Rectal smooth muscle tissue (tissue), 1 donor: ENCODE results near the gene STRA8.

Source experiments
- H3K27ac ChIP-seq: one replicate; pipeline ENCODE4 v1.7.0; 2013; ENCODE audit warnings: low read depth, low read length, inconsistent platforms
- H3K27me3 ChIP-seq: one replicate; pipeline ENCODE4 v1.7.0; 2013; ENCODE audit warnings: low read length; ENCODE audit not compliant: control insufficient read depth, insufficient read depth
- H3K36me3 ChIP-seq: one replicate; pipeline ENCODE4 v1.7.0; 2013; ENCODE audit warnings: low read length; ENCODE audit not compliant: control insufficient read depth, insufficient read depth
- H3K4me1 ChIP-seq: one replicate; pipeline ENCODE4 v1.7.0; 2013; ENCODE audit warnings: low read length; ENCODE audit not compliant: control insufficient read depth, insufficient read depth
- H3K4me3 ChIP-seq: one replicate; pipeline ENCODE4 v1.7.0; 2013; ENCODE audit warnings: low read length
- H3K9ac ChIP-seq: one replicate; pipeline ENCODE4 v1.7.0; 2013; ENCODE audit warnings: low read length

STRA8 gene

GRCh38 chr7:135265637-135266036 is 32.0 kb downstream of the STRA8 start:
- Histone ChIP-seq H3K36me3 (no peaks in the 10 kb centered on the region), H3K27me3 (no peaks in the 10 kb centered on the region), H3K4me1 (peaks cover 6% of the 10 kb centered on the region), H3K9ac (no peak overlapping the region), H3K27ac (no peak overlapping the region), H3K4me3 (no peak overlapping the region)

DNA sequence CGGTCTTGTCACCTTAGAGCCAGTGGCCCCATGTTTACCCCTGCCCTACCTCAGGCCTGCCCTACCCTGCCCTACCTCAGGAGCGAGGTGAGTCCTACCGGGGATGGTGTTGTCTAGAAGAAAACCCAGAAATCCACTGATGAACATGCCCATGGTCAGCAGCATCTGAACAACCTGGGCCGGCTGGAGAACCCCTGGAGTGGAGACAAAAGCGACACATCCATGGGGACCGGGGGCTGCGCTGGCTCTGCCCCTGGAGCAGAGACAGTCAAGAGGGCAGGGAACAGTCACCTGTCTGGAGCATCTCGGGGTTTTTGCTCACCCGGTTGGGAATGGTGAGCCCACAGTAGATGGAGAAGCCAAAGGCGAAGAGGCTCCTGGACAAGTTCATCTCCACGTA is 36.3 kb downstream of the STRA8 start:
- Histone ChIP-seq H3K4me3 (no peak overlapping the region), H3K27ac (no peak overlapping the region), H3K36me3 (no peaks in the 10 kb centered on the region), H3K9ac (no peak overlapping the region), H3K27me3 (no peaks in the 10 kb centered on the region), H3K4me1 (no peaks in the 10 kb centered on the region)

DNA sequence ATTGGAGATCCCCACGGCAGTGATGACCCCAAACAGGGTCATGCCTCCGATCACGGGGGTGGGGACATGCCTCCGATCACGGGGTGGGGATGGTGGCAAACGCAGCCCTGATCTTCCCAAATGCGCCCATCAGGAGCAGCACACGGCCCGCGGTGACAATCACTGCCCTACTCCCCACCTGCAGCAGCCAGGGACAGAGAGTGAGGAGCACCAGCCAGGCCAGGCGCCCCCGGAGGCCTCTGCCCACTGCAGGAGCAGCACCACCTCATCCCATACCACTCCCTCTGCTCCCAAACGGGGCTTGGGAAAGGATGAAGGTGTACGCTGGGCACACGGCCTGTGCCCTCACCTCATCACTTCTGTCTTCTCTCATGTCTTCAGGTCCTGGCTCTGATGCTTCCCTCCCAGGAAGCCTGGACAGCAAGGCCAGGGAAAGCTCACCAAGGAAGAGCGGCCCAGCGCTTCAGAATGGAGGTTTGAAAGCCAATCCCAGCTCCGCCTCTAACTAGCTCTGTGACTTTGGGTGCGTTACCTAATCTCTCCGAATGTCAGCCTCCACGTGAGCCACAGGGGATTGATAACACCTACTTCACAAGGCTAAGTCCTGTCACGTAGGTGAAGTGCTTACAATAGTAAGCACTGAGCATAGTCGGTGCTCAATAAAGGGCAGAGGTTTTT is 37.1 kb downstream of the STRA8 start:
- no peaks in the 10 kb centered on the region for H3K27me3 ChIP-seq
- H3K36me3 ChIP-seq, result no peaks in the 10 kb centered on the region
- no peak overlapping the region for H3K4me3 ChIP-seq
- no peak overlapping the region for H3K9ac ChIP-seq
- H3K27ac ChIP-seq, result no peak overlapping the region
- no peaks in the 10 kb centered on the region for H3K4me1 ChIP-seq

DNA sequence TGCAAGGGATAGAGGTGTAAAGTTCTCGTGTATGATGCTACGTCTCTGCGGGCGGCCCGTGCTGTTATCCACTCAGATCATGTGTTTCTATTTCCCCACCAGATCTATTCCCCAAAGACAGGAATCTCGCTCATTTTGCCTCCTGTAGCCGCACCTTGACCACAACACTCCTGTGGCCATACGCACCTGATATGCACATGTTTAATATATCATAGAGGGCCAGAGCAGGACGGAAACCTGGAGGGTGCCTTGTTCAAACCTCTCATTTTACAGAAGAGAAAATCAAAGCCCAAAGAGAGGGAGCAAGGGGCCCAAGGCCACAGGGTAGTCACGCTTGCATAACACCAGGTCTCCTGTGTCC is 37.6 kb downstream of the STRA8 start:
- no peak overlapping the region for H3K4me3 ChIP-seq
- no peak overlapping the region for H3K9ac ChIP-seq
- no peaks in the 10 kb centered on the region for H3K36me3 ChIP-seq
- H3K27me3 ChIP-seq, result no peaks in the 10 kb centered on the region
- no peak overlapping the region for H3K27ac ChIP-seq
- no peaks in the 10 kb centered on the region for H3K4me1 ChIP-seq

DNA sequence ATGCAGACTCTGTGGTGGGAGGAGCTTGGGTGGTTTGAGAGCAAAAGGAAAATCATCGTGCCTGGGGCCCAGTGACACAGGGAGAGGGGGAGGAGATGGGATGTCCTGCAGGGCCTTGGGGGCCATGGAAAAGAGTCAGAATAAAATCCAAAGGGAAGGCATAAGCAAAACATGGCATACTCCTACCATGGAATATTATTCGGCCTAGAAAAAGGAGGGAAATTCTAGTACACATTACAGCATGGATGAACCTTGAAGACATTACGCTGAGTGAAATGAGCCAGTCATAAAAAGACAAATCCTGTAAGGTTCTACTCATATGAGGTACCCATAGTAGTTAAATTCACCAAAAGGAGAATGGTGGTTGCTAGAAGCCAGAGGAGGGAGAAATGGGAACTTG is 38.7 kb downstream of the STRA8 start:
- Histone ChIP-seq H3K27me3 (no peaks in the 10 kb centered on the region), H3K36me3 (no peaks in the 10 kb centered on the region), H3K4me3 (no peak overlapping the region), H3K4me1 (no peaks in the 10 kb centered on the region), H3K27ac (no peak overlapping the region), H3K9ac (no peak overlapping the region)

- no peaks in the 10 kb centered on the region for H3K27me3 ChIP-seq
- no peaks in the 10 kb centered on the region for H3K4me1 ChIP-seq
- no peak overlapping the region for H3K9ac ChIP-seq
- H3K36me3 ChIP-seq, result no peaks in the 10 kb centered on the region
- no peak overlapping the region for H3K4me3 ChIP-seq
- no peak overlapping the region for H3K27ac ChIP-seq
These were observed 39.9 kb downstream of the STRA8 start for GRCh38 chr7:135273581-135273980.

- Histone ChIP-seq H3K4me3 (no peak overlapping the region), H3K27ac (no peak overlapping the region), H3K27me3 (no peaks in the 10 kb centered on the region), H3K4me1 (no peaks in the 10 kb centered on the region), H3K9ac (no peak overlapping the region), H3K36me3 (no peaks in the 10 kb centered on the region)
These were observed 41.0 kb downstream of the STRA8 start for GRCh38 chr7:135274495-135275268.

DNA sequence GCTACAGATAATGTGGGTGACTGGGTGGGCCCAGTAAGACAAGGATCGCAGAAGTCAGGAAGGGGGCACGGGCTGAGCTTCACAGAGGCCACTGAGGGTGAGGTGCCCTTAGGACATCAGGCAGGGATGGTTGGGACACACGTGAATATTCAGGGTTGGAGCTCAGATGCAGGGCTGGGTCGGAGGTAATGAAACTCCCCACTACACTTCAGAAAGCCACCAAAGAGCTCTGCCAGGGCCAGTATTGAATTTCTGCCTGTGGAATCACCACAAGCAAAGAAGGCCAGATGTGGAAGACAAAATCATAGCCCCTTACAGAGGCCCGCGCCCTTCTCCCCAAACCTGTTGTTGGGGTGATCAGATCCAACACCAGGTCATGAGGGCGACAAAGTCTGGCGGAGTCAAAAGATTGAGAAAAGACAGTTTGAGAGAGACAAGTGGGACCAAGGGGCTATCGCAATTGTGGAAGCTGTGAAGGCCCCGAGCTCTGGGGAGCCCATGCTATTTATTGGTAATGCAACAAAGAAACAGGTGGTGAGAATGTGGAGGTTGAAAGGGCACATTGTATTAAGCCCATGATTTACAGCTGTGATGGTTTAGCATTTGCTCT is 42.4 kb downstream of the STRA8 start:
- Histone ChIP-seq H3K36me3 (no peaks in the 10 kb centered on the region), H3K4me3 (no peak overlapping the region), H3K9ac (no peak overlapping the region)

DNA sequence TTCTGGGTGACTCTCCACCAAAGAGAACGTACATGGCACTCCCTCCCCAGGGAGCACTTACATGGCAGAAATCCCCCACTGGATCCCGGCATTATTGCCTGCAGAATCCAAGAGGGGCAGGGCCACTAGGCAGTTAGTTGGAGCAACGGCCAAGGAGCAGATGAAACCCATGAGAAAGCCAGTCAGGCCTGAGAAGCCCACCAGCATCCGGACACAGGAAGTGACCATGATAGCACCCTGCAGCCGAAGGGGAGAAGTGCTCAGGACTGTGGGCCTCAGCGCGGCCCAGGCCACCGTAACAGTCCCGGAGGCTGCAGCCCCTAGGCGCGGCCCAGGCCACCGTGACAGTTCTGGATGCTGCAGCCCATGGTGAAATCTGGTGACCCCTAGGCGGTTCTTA is 43.5 kb downstream of the STRA8 start:
- H3K4me1 ChIP-seq, result peaks cover 3% of the 10 kb centered on the region
- no peak overlapping the region for H3K27ac ChIP-seq
- H3K9ac ChIP-seq, result no peak overlapping the region
- no peaks in the 10 kb centered on the region for H3K36me3 ChIP-seq
- H3K4me3 ChIP-seq, result no peak overlapping the region
- H3K27me3 ChIP-seq, result no peaks in the 10 kb centered on the region

More for the DNA sequence above, 42.4 kb downstream of the STRA8 start:
- Histone ChIP-seq H3K27ac (no peak overlapping the region), H3K4me1 (peaks cover under 1% of the 10 kb centered on the region), H3K27me3 (no peaks in the 10 kb centered on the region)

GRCh38 chr7:135281363-135281949 is 47.8 kb downstream of the STRA8 start:
- Histone ChIP-seq H3K36me3 (no peaks in the 10 kb centered on the region), H3K27ac (no peak overlapping the region), H3K4me3 (no peak overlapping the region), H3K4me1 (peaks cover 3% of the 10 kb centered on the region), H3K9ac (no peak overlapping the region), H3K27me3 (no peaks in the 10 kb centered on the region)

DNA sequence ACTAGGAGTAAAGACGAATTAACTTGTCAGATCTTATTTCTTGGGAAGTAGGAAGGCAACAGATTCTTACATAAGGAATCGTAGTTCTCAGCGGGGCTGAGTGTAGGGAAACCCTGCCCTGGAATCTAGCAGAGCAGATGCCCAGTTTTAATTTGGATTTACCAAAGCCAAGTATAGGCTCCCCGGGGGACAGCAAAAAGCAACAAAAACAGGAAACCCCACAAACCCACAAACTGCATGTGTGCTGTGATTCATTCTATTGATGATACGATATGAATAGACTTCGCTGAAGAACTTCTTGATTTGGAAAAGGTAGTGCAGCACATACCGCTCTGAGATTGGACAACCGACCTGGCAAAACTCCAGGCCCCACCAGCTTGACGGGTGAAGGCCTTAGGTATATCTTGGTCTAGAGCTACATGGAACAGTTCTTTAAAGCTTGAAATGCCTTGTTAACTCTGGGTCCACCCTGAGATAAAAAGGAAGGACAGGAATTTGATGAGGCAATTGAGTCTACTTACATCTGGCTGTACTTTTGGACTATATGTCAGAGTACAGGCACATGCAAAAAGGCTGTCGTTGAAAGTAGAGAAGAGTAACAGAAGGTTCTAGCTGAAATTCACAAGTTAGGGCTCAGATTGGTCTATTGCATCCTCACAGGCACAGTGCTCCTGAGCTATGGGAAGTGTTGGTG is 49.1 kb downstream of the STRA8 start:
- H3K4me3 ChIP-seq, result no peak overlapping the region

DNA sequence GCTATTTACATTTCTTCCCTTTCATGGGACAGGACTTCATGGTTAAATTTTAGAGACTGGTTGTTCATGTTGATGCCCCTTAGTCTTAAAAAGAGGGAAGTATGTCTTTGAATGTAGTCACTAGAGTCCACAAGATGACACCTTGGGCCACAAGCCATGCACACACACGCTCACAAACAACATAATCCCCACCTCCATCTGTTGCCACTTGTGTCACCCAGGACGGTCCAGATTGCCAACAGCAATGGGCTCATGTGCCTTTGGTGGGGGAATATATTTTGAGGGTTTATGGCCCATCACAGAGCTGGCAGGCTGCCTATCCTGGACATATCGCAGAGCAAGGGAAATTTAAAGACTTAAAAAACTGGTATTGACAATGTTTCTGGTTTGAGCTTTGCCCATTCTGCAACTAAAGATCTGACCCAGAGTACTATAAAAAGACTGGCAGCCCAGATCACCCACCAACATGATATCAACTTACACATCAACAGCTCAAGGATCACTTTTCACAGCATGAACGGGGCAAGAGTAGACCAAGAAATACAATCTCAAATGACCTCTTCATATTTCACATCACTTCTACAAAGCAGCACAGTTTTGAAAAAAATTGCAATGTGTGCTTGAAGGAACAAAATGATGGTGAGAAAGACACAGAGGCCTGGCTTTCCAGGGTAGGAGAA is 50.5 kb downstream of the STRA8 start:
- no peak overlapping the region for H3K27ac ChIP-seq
- no peaks in the 10 kb centered on the region for H3K27me3 ChIP-seq
- H3K4me1 ChIP-seq, result peaks cover 3% of the 10 kb centered on the region
- H3K9ac ChIP-seq, result no peak overlapping the region
- no peaks in the 10 kb centered on the region for H3K36me3 ChIP-seq
- no peak overlapping the region for H3K4me3 ChIP-seq

More for the DNA sequence above, 49.1 kb downstream of the STRA8 start:
- no peaks in the 10 kb centered on the region for H3K27me3 ChIP-seq
- no peaks in the 10 kb centered on the region for H3K36me3 ChIP-seq
- H3K9ac ChIP-seq, result no peak overlapping the region
- H3K27ac ChIP-seq, result no peak overlapping the region
- H3K4me1 ChIP-seq, result peaks cover 3% of the 10 kb centered on the region
